ENCODE data around the gene SCG5.

Gene SCG5

DNA sequence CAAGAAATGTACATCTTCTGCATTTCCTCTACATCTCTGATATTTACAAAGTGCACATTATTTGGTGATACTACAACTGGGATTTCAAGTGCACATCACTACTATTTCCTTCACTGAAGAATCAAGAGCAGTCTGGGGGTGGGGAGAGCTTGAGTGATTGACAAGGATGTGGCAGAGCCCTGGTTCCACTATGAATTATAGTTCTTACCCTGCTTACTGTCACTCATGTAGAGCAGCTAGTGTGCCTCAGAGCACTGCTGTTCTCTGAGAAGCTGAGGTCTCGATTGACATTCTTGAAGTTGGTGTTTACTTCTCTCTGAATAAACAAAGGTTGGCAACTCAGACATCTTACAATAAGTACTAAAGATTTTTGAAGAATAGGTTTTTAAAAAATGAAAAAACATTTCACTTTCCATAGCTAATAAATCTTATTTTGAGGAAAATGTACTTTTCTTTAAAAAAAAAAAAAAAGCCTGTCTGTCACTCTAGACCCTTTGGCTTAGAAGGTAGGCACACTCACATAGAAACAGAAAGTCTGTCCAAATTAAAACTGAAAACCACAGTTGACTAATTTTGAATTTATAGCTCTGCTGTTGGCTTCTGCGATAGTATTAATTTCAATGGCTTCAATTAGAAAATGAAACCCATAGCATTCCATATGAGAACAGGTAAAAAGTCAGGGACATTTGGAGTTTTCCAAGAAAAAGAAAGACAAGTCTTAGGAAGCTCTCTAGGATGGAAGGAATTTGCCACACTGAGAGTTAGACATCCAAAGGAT lies 81.8 kb downstream of the SCG5 start:
- no peak for DNase-seq

DNA sequence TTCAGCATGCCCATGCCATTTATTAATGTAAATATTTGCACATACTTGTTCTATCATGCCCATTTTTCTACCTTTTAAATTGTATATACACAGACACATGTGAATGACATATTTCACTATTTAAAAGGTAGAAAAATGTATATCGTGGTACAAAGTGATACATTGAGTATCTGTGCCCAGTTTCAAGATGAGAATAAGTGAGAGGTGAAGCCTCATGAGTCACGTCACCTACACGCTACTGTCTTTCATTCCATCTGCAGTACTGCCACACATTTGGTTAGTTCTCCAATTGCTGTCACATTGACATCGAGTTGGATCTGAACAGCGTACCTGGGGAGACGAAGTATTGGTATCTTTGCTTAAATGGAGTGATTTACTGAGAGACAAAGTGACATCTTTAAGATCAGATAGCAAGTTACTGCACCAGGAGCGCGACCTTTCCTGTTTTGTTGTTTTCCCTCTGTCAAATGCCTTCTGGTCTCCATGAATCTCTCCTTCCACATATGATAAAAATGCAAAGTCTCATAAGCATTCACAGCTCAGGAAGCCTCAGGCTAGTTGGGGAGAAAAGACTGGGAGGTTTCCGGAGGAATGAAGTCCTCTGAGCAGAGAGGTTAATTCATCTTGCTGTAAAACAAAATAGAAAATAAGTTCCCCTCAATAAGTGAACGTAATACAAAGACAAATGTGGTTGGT lies 88.3 kb downstream of the SCG5 start:
- DNase-seq: no peak

- DNase-seq: no peak
Measured at GRCh38 chr15:32730677-32731654, 89.5 kb downstream of the SCG5 start.

DNA sequence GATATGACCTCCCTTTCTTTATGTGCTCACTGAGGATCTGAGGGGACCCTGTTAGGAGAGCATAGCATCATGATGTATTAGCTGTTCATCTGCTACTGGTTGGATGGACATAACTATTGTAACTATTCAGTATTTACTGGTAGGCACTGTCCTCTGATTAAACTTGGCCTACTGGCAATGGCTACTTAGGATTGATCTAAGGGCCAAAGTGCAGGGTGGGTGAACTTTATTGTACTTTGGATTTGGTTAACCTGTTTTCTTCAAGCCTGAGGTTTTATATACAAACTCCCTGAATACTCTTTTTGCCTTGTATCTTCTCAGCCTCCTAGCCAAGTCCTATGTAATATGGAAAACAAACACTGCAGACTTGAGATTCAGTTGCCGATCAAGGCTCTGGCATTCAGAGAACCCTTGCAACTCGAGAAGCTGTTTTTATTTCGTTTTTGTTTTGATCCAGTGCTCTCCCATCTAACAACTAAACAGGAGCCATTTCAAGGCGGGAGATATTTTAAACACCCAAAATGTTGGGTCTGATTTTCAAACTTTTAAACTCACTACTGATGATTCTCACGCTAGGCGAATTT lies 91.2 kb downstream of the SCG5 start:
- DNase-seq: no peak

DNA sequence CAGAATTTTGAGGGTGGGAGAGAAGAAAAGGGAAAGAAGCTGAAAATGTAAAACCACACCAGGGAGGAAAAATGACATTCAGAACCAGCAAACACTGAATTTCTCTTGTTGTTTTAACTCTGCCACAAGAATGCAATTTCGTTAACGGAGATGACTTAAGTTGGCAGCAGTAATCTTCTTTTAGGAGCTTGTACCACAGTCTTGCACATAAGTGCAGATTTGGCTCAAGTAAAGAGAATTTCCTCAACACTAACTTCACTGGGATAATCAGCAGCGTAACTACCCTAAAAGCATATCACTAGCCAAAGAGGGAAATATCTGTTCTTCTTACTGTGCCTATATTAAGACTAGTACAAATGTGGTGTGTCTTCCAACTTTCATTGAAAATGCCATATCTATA lies 91.8 kb downstream of the SCG5 start:
- no peak for DNase-seq

GRCh38 chr15:32735989-32736700 lies 94.6 kb downstream of the SCG5 start:
- DNase-seq: no peak

- DNase-seq: no peak
Measured at GRCh38 chr15:32736701-32737061, 95.2 kb downstream of the SCG5 start.

- no peak for DNase-seq
Measured at GRCh38 chr15:32737304-32737703, 95.8 kb downstream of the SCG5 start.

GRCh38 chr15:32738666-32739065 lies 97.2 kb downstream of the SCG5 start:
- no peak for DNase-seq

DNA sequence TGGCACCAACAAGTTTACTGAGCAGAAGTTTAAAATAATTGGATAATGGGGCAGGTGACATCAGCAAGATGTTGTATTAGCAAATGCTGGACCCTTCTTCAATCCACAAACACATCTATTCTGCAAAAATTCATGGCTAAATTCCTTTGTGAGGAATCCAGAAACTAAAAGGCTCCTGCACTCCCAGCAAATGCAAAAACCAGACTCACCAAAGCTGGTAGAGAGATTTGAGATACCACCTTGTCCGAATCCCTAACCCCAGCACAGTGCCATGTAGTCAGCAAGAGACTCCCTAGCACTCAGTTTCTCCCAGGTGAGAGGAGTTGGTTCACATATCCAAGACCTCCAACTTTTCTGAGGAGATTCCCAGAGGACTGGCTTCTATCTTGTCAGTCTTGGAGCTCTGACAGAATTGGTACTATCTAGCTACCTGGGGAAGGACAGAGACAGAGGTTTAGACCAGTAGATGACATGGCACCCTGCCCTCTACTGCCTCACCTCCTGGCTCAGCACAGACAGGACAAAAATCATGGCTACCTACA lies 98.1 kb downstream of the SCG5 start:
- no peak for DNase-seq

GRCh38 chr15:32743411-32744140 lies 102.1 kb downstream of the SCG5 start:
- no peak for DNase-seq

DNA sequence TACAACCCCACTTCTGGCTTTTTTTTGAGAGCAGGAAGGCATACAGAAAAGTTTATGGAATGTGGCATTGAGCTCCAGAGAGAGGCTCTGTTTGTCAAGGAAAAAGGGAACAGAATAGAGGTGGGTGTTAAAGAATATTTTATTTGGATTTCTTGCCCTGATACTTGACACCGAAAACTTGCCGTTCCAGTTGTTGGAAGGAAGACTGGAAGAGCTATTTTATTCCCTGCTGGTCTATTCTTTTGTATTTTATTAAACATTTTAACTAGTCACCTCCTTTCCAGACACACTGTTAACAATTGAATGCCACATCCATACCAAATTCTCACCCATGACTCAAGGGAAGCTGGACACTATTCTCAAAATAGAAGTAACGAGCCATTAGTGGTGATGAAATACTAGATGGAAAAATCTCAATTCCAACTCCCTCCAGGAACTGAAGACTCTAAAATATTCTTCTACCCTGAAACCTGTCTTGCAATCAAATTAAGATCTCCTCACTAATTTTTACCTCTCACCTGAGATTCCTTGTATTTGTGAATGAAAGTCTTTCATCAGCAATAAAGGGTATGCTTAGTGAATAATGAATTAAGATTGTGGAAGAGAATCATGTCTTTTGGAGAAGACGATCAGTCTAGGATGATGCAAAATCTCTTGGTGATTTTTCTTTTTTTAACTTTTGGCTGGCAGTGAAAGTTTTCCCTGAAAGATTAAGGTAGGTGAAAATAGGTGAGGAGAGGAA lies 104.8 kb downstream of the SCG5 start:
- DNase-seq: no peak
